ENCODE measurements around the gene HECTD1. TPM values are rescaled to one million over a fixed set of nuclear protein-coding genes. Genes with fewer than 3 reads are reported as not detected.
A peak's percentile ranks its signal among the peaks of the same experiment; 100 is the strongest.

Gene HECTD1
- total RNA-seq, 2 donors from 2014 or later: 121 to 178 TPM

DNA sequence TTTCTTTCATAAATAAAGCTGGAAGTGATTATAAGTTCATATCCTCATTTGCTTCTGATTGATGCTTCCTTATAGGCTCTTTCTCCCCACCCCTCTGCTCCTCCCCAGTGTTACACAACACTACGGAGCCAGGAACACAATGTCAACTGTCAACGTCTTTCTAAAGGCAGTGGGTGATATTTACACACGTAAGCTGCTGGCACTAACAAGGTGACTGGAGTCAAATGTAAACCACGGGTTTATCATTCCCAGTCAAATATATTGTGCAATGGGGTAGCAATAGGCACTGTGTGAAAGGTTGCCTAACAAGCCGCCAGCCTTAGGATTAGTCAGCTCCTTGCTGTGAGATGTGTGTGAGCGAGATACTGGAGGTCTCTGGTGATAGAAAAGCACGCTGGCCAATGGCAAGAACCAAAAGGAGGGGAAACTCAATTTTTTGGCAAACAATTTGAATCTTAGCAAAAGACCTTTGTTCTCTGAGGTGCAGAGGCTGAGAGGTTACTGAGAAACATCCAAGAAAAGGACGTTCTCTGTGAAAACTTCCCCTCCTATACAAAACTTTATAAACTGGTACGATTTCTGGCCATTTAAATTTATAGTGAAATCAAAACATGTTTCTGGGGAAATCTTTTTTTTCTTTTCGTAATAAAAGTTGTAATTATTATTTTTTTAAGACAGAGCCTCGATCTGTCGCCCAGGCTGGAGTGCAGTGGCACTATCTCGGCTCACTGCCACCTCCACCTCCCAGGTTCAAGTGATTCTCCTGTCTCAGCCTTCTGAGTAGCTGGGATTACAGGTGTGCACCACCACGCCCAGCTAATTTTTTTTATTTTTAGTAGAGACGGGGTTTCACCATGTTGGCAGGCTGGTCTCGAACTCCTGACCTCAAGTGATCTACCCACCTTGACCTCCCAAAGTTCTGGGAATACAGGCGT, 22.3 kb upstream of the HECTD1 start:
- DNase-seq (peak; percentile 78), ATAC-seq (peak; percentile 98 to 100)
- intact Hi-C loops (cut with DNase I): loop anchor here in 1 of 2 donors (2.0 to 10.0 kb wide), 2 partner anchors 21 to 55 kb away; no protein-coding TSS in a partner anchor

DNA sequence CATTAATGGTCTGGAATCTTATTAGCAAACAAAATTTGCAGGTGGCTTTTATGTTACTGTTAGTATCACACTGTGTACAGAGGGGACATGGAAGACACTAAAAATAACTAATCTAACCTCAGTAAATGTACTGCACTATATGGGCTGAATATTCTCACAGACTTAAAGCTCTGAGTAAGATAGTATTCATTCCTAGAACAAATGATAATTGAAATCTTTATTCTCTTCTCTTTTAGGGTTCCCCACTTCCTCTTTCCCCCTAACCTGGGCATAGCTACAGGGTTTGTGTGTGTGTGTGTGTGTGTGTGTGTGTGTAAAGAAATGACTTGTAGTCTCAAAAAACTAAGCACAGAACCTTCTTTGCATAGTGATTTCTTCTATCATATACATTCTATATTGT, 21.4 kb upstream of the HECTD1 start:
- DNase-seq: no peak
- intact Hi-C loops (cut with DNase I): loop anchor here in 1 of 2 donors (2.0 to 10.0 kb wide), 2 partner anchors 20 to 56 kb away; no protein-coding TSS in a partner anchor
- peak in 1 of 2 donors; percentile 15 for ATAC-seq

DNA sequence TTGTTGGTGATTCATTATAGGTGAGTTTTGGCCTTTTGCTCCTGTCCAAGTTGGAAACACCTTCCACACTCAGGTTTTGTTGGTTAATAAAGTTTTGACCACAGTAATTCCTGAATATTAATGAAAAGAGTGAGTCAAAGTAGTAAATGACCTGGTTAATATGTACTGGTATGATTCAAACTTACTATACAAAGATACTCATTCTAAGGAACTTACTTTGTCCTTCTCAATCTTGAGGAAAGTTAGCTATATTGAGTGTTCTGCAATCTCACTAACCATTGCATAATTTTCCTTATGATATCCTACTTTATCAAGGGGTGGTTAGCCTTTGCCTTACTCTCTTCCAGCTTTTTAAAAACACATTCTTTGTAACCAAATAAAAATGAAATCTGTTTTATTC, 20.9 kb upstream of the HECTD1 start:
- ATAC-seq (peak in 1 of 2 donors; percentile 15), DNase-seq (no peak)
- intact Hi-C loops (cut with DNase I): loop anchor here in 1 of 2 donors (2.0 to 10.0 kb wide), 2 partner anchors 20 to 56 kb away; no protein-coding TSS in a partner anchor

DNA sequence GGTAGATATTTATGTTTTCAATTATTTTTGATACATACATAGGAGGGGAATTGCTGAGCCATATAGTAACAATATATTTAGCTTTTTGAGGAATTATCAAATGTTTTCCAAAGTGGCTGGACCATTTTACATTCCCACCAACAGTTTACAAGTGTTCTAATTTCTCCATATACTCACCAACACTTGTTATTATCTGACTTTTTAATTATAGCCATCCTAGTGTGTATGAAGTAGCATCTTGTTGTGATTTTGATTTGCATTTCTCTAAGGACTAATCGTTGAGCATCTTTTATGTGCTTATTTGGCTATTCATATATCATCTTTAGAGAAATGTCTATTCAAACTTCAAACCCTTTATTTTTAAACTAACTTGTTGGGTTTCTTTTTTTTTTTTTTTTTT, 17.2 kb upstream of the HECTD1 start:
- ATAC-seq (no peak), DNase-seq (no peak)
- intact Hi-C loops (cut with DNase I): loop anchor here in 1 of 2 donors (10.0 kb wide), 1 partner anchor 60 kb away; no protein-coding TSS in a partner anchor

- no peak for ATAC-seq
- intact Hi-C loops (cut with DNase I): loop anchor here in 1 of 2 donors (10.0 kb wide), 1 partner anchor 61 kb away; no protein-coding TSS in a partner anchor
These were observed 15.7 kb upstream of the HECTD1 start for GRCh38 chr14:31223331-31223730.

GRCh38 chr14:31222834-31223233, 15.2 kb upstream of the HECTD1 start:
- intact Hi-C loops (cut with DNase I): loop anchor here in 1 of 2 donors (10.0 kb wide), 1 partner anchor 62 kb away; no protein-coding TSS in a partner anchor
- ATAC-seq (no peak), DNase-seq (no peak)

More at GRCh38 chr14:31223331-31223730, 15.7 kb upstream of the HECTD1 start:
- no peak for DNase-seq

- intact Hi-C loops (cut with DNase I): loop anchor here in 1 of 2 donors (10.0 kb wide), 1 partner anchor 64 kb away; no protein-coding TSS in a partner anchor
- ATAC-seq (no peak), DNase-seq (no peak)
These were observed 13.7 kb upstream of the HECTD1 start for GRCh38 chr14:31221266-31221665.

- intact Hi-C loops (cut with DNase I): no loop called here
- no peak for ATAC-seq
- no peak for DNase-seq
These were observed 11.6 kb upstream of the HECTD1 start for GRCh38 chr14:31219169-31219568.

GRCh38 chr14:31216359-31216758, 8.8 kb upstream of the HECTD1 start:
- no peak for ATAC-seq
- no peak for DNase-seq
- intact Hi-C loops (cut with DNase I): no loop called here

- intact Hi-C loops (cut with DNase I): no loop called here
- DNase-seq (no peak), ATAC-seq (no peak)
These were observed 5.3 kb upstream of the HECTD1 start for GRCh38 chr14:31212893-31213292.

DNA sequence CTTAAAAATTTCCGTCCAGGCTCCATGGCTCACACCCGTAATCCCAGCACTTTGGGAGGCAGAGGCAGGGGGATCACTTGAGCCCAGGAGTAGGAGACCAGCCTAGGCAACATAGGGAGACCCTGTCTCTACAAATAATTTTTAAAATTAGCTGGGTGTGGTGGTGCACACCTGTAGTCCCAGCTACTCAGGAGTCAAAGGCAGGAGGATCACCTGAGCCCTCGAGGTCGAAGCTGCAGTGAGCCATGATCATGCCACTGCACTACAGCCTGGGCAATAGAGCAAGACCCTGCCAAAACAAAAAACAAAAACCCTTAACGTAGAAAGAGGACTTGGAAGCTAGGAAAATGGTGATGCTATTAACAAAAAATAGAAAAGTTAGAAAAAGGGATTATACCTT, 2.0 kb upstream of the HECTD1 start:
- no peak for ATAC-seq
- DNase-seq: no peak
- intact Hi-C loops (cut with DNase I): loop anchor here in 1 of 2 donors (2.0 to 10.0 kb wide), 2 partner anchors 19 to 115 kb away; no protein-coding TSS in a partner anchor

GRCh38 chr14:31208546-31209424, 1.2 kb upstream of the HECTD1 start:
- ATAC-seq (no peak), DNase-seq (no peak)
- intact Hi-C loops (cut with DNase I): loop anchor here in 1 of 2 donors (2.0 to 10.0 kb wide), 2 partner anchors 20 to 116 kb away; no protein-coding TSS in a partner anchor

DNA sequence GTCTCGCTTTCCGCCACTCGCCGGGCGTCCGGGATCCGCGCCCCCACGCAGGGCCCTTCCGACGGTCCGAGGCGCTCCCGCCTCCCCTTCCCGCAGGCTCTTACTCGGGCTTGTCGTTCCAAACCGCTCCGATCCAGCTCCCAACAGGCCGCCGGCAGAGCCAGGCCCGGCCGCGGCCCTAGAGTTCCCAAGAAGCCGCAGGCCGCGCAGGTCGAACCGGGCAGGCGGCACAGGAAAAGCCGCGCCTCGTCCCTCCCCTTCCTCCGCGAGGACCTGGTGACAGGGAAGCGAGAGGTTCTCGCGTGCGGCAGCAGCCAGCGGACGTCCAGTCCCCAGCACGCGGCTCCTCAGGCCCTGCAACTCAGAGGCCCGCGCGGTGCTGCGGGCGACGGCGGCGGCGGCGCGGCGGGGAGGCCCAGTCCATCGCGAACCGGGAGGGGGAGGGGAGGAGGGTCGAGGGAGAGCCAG, 272 bp downstream of the HECTD1 start:
- intact Hi-C loops (cut with DNase I): loop anchor here in 1 of 2 donors (10.0 kb wide), 1 partner anchor 117 kb away; no protein-coding TSS in a partner anchor
- no peak for DNase-seq
- ATAC-seq: peak; percentile 63 to 78

GRCh38 chr14:31206536-31207286, 882 bp downstream of the HECTD1 start:
- intact Hi-C loops (cut with DNase I): loop anchor here in 1 of 2 donors (10.0 kb wide), 1 partner anchor 118 kb away; no protein-coding TSS in a partner anchor
- DNase-seq (peak; percentile 30), ATAC-seq (peak; percentile 21 to 42)

GRCh38 chr14:31205681-31206535, 1.7 kb downstream of the HECTD1 start:
- DNase-seq (no peak), ATAC-seq (no peak)
- intact Hi-C loops (cut with DNase I): loop anchor here in 1 of 2 donors (10.0 kb wide), 1 partner anchor 119 kb away; no protein-coding TSS in a partner anchor

DNA sequence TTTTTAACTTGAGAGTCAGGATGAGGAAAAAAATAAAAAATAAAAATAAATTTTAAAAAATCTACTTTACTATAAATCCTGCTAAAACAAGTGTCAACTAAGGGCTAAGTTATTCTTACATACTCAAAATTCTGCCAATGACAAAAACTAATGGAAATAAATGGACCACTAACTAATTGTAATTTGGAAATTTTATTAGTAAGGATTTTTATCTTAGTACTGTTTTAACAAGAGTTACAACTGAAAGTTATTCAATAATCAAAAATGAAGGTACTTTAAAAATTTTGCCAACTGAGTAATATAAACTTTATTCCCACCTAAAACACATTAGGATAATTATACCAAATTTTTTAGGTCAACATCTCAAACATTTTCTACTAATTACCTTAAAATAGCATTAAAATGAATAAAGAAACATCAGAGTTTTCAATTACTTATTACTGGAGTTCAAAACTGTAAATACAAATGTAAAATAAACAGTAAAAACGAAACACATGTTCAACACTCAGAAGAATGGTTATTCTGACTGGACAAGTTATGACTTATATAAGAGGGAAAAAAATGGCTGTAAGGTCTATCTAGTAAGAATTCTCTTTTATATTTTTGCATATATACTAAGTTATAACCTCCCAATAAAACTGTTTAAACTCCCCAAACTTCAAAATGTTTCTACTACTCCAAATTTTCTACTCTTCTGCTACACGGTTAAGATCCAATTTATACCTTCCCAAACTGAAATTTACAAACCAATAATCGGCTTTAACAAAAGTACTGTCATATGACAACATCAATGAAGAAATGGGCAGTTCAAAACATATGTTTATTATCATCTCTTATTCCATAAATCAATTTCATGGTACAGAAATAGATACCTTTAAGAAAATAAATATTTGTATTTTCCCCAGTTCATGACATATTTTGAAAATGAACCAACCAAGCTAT, 2.7 kb downstream of the HECTD1 start:
- ATAC-seq: no peak
- intact Hi-C loops (cut with DNase I): loop anchor here in 1 of 2 donors (10.0 kb wide), 1 partner anchor 120 kb away; no protein-coding TSS in a partner anchor
- DNase-seq: no peak
